HUES48 (cell line): ENCODE results near the gene CDKN1C.

Experiments used
- H3K27ac ChIP-seq: one replicate; pipeline ENCODE4 v1.7.0; 2013; ENCODE audit warnings: low read depth, low read length, inconsistent platforms
- H3K27me3 ChIP-seq: 2 replicates; pipeline ENCODE4 v1.6.1; 2013; ENCODE audit warnings: mild to moderate bottlenecking, low read length; ENCODE audit not compliant: control insufficient read depth, insufficient read depth
- H3K36me3 ChIP-seq: 2 replicates; pipeline ENCODE4 v1.6.1; 2013; ENCODE audit warnings: low read length; ENCODE audit not compliant: control insufficient read depth, insufficient read depth
- H3K4me1 ChIP-seq: 2 replicates; pipeline ENCODE4 v1.6.1; 2013; ENCODE audit warnings: mild to moderate bottlenecking, low read length; ENCODE audit not compliant: control insufficient read depth, insufficient read depth
- H3K4me3 ChIP-seq: 2 replicates; pipeline ENCODE4 v1.5.1; 2013; ENCODE audit warnings: mild to moderate bottlenecking, low read depth, low read length
- H3K9ac ChIP-seq: 2 replicates; pipeline ENCODE4 v1.6.1; 2013; ENCODE audit warnings: mild to moderate bottlenecking, low read depth, low read length, moderate library complexity
- H3K9me3 ChIP-seq: 2 replicates; pipeline ENCODE4 v1.6.1; 2013; ENCODE audit warnings: low read length; ENCODE audit not compliant: control insufficient read depth, insufficient read depth

Gene CDKN1C

DNA sequence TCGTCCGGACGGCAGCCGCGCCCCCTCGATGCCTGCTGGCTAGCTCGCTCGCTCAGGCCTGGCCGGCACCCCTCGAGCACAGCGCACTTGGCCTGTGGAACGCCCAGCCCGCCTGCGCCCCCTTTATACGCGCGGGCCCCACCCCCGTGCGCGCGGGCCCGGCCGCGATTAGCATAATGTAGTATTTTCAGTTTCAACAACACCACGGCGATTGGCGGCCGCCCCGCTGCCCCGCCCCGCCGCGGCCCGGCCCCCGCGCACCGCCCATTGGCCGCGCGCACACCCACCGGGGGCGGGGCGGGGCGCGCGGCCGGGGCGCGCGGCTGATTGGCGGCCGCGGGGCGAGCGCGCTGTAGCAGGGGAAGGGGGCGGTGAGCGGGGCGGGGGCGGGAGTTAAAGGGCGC, at the start of gene CDKN1C:
Gene CDKN1C, minus strand, starts transcription at position 98 of the 404 bp plus-strand sequence. CDS start 319 bp downstream, outside the sequence.
- Histone ChIP-seq H3K9me3 (no peaks in the 10 kb centered on the region), H3K27me3 (peaks cover 77% of the 10 kb centered on the region), H3K27ac (peak within 1 kb of the TSS; percentile 28), H3K4me3 (peak within 1 kb of the TSS; percentile 69), H3K4me1 (peaks cover 32% of the 10 kb centered on the region), H3K9ac (no peak within 1 kb of the TSS; the same call in 1 of the 2 replicates), H3K36me3 (no peaks in the 10 kb centered on the region)

DNA sequence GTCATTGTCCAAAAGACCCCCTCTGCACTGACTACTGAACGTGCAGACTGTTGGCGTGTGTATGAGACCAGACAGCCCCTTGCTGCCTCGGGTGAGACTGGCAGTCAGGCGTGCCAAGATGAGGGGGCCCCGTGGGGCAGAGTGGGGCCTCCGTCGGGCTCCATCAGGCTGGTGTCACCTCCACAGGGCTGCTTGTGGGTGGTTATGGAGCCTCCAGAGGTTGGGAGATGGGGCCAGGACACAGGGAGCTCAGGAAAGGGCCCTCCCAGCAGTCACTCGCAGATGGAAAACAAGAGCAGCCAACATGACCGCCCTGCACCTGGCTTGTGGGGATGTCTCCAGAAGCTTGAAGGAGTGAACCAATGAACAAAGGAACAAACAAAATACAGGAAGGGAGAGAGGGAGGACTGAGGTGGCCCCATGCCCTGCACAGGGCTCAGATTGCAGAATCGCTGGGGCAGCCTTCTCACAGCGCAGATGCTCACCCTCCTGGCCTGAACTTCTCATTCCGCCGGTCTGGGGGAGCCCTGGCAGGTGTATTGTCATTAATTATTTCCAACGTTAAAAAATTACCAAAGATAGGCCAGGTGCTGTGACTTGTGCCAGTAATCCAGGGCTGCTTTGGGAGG, 49.1 kb upstream of the CDKN1C start:
- Histone ChIP-seq H3K27ac (no peak overlapping the region), H3K4me3 (no peak overlapping the region), H3K27me3 (peaks cover 5% of the 10 kb centered on the region), H3K36me3 (no peaks in the 10 kb centered on the region), H3K9me3 (peaks cover 21% of the 10 kb centered on the region), H3K9ac (no peak overlapping the region), H3K4me1 (peaks cover 4% of the 10 kb centered on the region; the same call in 1 of the 2 replicates)

DNA sequence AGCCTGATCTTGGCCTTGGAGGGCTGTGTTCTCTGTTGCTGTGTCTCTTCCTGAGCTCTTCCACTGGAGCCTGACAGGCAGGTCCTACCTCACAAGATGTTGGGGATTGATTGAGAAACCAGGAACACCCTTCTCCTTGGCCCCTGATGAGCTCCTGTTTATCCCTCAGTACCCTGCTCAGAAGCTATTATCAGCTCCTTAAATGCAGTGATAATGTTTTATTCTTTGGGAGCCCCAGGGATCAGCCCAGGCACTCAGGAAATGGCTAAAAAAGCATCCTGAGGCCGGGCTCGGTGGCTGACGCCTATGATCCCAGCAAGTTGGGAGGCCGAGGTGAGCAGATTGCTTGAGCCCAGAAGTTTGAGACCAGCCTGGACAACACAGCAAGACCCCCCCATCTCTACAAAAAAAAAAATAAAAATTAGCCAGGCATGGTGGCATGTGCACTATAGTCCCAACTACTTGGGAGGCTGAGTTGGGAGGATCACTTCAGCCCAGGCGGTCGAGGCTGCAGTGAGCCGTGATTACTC, 48.5 kb upstream of the CDKN1C start:
- peaks cover 11% of the 10 kb centered on the region for H3K27me3 ChIP-seq
- H3K36me3 ChIP-seq: no peaks in the 10 kb centered on the region
- H3K4me1 ChIP-seq: peaks cover 4% of the 10 kb centered on the region; the same call in 1 of the 2 replicates
- no peak overlapping the region for H3K27ac ChIP-seq
- no peak overlapping the region for H3K9ac ChIP-seq
- H3K4me3 ChIP-seq: no peak overlapping the region
- H3K9me3 ChIP-seq: peaks cover 16% of the 10 kb centered on the region

DNA sequence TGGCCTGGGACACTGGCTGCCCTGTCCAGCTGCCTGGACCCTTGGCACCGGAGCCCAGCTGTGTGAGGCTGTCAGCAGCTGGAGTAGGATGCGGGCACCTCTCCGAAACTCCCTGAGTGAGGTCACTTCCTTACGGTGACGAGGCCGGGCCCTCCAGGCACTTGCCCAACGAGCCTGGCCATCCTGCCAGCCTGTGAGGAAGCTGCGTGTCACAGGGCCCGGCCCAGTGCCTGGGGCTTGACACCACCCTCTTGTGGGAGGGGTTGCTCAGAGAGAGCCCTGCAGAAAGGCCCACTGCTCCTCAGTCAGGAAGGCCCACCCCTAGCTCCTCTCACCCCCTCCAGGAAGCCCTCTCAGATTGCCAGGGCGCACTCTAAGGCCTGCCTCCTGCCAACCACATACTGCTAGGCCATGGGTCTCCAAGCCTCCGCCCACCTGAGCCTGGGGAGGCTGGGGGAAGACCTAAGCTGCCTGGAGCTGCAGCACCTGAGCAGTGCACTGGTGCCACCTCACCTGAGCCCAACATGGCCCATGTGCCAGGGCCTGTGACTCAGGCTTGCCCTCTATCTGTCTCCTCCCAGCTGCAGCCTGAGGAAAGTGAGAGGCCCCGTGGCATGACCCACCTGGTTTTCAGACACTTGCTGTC, 47.9 kb upstream of the CDKN1C start:
- H3K27ac ChIP-seq: no peak overlapping the region
- no peaks in the 10 kb centered on the region for H3K36me3 ChIP-seq
- H3K4me1 ChIP-seq: peaks cover 4% of the 10 kb centered on the region; the same call in 1 of the 2 replicates
- H3K9ac ChIP-seq: no peak overlapping the region
- peaks cover 17% of the 10 kb centered on the region for H3K27me3 ChIP-seq
- H3K9me3 ChIP-seq: peaks cover 10% of the 10 kb centered on the region
- H3K4me3 ChIP-seq: no peak overlapping the region

DNA sequence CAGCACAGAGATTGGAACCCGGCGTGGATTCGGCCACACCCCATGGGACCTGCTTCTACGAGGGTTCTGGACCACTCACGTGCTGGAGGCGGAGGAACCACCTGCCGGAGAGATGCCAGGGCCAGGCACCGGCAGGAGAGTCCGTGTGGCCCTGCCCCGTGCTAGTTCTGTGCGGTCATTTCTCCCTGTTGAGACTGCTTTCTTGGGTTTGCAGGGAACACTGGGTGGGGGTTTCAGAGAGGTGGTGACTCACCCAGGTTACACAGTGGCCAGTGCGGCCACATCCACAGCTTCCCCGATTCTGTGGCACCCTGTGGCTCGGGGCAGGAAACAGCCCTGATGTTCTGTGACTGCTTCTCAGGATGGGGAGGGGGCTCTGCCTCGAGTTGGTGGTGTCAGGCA, 47.3 kb upstream of the CDKN1C start:
- H3K9ac ChIP-seq: no peak overlapping the region
- H3K4me1 ChIP-seq: peaks cover 4% of the 10 kb centered on the region; the same call in 1 of the 2 replicates
- no peak overlapping the region for H3K27ac ChIP-seq
- H3K9me3 ChIP-seq: peaks cover 6% of the 10 kb centered on the region
- H3K27me3 ChIP-seq: peaks cover 23% of the 10 kb centered on the region
- no peaks in the 10 kb centered on the region for H3K36me3 ChIP-seq
- H3K4me3 ChIP-seq: no peak overlapping the region

DNA sequence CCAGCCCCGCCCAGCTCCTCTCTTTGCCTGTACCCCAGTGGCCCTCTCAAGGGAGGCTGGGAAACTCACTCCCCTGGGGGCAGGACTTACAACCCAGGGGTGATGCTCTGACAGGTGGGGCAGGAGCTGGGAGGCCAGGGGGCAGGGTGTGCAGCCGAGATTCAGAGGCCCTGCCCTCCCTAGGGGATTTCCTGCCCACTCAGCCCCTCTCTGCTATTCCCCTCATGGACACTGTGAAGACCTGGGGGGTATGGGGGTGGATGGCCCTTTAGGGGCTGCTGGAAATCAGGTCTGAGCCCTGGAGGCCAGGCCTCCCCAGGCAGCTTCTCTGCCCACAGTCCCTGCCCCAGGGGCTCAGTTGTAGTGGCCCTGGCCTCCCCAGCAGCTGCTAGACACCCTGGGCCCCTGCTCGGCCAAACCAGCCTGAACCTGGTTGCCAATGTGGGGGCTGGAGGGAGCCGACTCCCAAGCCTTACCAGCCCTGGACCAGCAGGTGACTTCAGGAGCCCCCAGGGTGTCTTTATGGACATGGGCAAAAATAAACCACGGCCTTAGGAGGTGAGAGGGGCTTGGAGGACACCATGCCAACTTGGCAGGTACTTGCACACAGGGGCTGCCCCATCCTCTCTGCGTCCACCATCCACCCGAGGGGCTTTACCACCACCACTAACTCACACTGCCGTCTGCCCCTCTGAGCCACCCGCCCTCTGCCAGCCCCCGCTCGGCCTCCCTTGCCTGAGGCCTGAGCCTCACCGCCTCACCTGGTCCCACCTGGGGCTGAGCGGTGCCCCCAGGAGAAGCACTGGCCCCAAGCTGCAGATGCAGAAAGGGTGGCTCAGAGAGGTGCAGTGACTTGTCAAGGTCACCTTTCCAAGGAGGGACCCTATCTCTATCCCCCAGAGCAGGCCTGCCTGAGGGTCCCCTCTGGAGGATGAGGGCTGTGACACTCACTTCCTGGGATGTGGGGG, 46.5 kb upstream of the CDKN1C start:
- Histone ChIP-seq H3K4me1 (peaks cover 4% of the 10 kb centered on the region; the same call in 1 of the 2 replicates), H3K4me3 (no peak overlapping the region), H3K9ac (no peak overlapping the region), H3K9me3 (no peaks in the 10 kb centered on the region), H3K27ac (no peak overlapping the region), H3K27me3 (peaks cover 31% of the 10 kb centered on the region), H3K36me3 (no peaks in the 10 kb centered on the region)

DNA sequence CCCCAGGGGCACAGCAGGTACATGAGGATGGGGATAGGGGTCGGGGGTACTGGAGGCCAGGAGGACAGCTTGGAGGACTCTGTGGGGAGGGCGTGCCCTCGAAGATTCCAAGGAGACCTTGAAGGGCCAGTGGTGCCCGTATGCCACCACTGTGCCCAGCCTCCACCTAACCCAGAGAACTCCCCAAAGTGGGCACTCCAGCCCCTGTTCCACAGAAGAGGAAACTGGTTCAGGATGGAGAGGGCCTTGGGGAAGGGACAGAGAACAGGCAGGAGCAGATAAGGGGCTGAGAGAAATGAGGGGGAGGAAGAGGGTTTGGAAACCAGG, 45.8 kb upstream of the CDKN1C start:
- Histone ChIP-seq H3K9me3 (no peaks in the 10 kb centered on the region), H3K36me3 (no peaks in the 10 kb centered on the region), H3K27ac (no peak overlapping the region), H3K4me1 (peaks cover 4% of the 10 kb centered on the region; the same call in 1 of the 2 replicates), H3K9ac (no peak overlapping the region), H3K27me3 (peaks cover 38% of the 10 kb centered on the region), H3K4me3 (no peak overlapping the region)

DNA sequence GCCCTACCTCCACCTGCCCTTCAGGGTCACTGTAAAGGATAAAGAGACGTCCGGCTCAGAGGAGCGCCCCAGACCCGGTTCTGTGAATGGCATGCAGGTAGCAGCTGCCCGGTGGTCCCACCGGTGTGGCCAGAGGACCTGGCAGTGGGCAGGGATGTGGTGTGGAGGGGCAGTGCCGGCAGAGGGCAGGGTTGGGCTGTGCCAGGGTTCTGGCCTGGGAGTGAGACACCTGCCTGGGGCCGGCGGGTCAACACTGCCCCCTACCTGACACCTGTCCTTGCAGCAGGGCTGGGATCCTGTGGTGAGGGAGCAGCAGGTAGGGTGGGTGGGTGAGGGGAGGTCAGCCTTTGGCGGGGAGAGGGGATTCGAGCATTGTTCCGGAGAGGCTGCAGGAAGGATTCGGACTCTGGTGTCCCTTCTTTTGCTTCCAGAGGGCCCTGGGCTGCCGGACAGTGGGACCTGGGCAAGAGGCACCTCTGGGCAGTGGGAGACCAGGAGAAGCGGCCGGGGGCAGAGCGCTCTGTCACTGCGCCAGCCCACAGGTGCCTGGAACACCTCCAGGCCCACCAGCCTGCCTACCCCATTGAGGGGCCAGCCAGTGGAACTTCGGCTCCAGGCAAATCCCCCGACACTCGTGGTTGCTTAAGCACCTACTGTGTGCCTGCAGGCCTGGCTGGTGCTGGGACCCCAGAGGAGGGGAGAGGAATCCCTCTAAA, 45.3 kb upstream of the CDKN1C start:
- Histone ChIP-seq H3K4me3 (peak overlapping the region; percentile 47), H3K9me3 (no peaks in the 10 kb centered on the region), H3K27ac (peak overlapping the region; percentile 90), H3K27me3 (peaks cover 39% of the 10 kb centered on the region), H3K36me3 (no peaks in the 10 kb centered on the region), H3K4me1 (peaks cover 4% of the 10 kb centered on the region; the same call in 1 of the 2 replicates), H3K9ac (no peak overlapping the region)

DNA sequence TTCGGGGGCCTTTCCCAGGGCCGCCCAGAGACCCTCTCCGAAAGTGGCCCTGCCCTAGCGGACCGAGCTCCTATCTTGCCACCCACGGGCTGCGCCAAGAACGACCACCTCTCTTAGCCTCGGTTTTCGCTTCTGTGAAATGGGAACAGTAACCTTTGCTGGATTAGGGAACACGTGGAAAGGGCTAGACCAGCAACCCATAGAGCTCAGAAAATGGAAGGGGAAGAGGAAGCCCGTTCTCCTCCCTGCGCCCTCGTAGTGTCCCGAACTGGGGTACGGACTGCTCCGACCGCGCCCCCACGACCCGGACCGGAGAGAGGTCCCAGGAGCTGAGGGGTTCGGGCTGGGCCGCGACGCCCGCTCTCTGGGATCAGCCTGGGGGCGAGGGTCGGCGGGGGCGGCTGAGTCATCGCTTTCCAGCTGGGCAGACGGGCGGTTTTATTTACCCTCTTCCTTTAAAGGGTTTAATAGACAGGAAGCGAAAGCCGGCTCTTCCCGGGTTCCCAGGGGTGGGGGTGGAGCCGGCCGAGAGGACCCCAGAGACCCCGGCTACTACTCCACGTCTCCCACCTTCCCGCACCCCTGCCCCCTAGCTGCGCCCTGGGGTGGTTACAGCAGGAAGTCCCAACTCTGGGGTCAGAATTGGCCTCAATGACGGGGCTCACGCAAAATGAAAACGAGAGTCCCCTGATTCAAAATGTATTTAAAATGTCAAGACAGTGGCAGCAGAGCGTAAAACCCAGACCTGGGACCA, 44.6 kb upstream of the CDKN1C start:
- Histone ChIP-seq H3K9me3 (no peaks in the 10 kb centered on the region), H3K9ac (no peak overlapping the region), H3K27me3 (peaks cover 39% of the 10 kb centered on the region), H3K27ac (peak overlapping the region; percentile 90), H3K36me3 (no peaks in the 10 kb centered on the region), H3K4me3 (peak overlapping the region; percentile 47), H3K4me1 (peaks cover 4% of the 10 kb centered on the region; the same call in 1 of the 2 replicates)
